Measurements from ENCODE around the gene FAM83E. TPM values are rescaled to one million over a fixed set of nuclear protein-coding genes. Genes with fewer than 3 reads are reported as not detected.

FAM83E gene
- total and polyA plus RNA-seq, 2 of the 8 experiments (the other 6 are each of a cell fraction or from before 2014, with no cell fraction given), result 1.8 to 5.3 TPM

DNA sequence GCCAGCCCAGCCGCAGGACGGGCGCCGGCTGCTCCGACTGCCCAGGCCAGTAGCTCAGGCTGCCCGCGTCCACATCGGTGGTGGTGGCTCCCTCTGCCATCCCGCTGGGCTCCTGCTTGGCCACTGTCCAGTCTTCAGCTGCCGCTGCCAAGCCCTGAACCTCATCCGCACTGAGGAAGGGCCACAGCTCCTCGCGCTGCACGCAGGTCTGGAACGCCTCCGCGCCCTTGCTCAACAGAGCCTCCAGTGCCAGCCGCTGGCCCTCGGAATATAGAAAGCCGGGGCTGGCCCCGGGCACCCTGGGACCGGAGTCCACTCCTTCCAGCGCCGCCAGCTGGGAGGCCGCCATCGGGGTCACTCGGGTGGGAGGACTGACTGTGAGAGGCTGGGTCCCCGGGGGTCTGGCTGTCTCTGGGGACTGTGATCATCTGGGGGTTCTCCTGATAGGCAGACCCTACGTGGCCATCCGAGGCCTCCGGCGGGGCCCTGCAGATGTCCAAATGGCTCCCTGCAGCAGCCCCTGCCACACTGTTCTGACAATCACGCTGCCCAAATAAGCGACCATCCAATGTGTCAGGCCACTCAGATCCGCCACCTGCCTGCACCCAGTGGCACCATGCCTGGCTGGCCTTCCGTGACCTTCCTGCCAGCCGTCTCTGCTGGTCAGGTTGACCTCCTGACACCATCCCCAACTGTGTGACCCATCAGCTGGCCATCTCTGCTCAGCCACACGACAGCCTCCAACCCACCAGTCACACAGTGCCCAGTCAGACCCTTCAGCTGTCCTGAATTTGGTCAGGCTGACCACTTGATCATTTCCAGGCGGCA lies 1.6 kb downstream of the FAM83E start:
- Histone ChIP-seq H3K36me3 (ENCODE audit: control insufficient read depth in 2 of 4, insufficient read depth in 4 of 4, low read length in 3 of 4) (peaks cover 17 to 31% (median 21%) of the 10 kb centered on the region in 4 experiments), H3K4me2 (ENCODE audit: insufficient read depth in 1 of 2, low read depth in 2 of 2, low read length in 2 of 2) (0 out of 4 replicates have a peak overlapping the region, but pooled peaks of 1 of the 2 experiments have one; percentile 1)

More for the DNA sequence above, 1.6 kb downstream of the FAM83E start:
- Histone ChIP-seq H3K79me1 (ENCODE audit: low read depth, low read length) (peaks cover 4% of the 10 kb centered on the region; the same call in 1 of the 2 replicates), H3K18ac (ENCODE audit: extremely low read depth, low read length) (no peak overlapping the region), H2BK15ac (ENCODE audit: low read length) (peak overlapping the region; percentile 88; the same call in 1 of the 2 replicates), H3K27me3 (replicated peaks in 1 of 4; ENCODE audit: control insufficient read depth in 3 of 4, extremely low read depth in 1 of 4, insufficient read depth in 3 of 4, low read length in 3 of 4) (no peaks in the 10 kb centered on the region), H4K5ac (ENCODE audit: insufficient read length, low read depth, low read length) (no peak overlapping the region), H3K9me3 (ENCODE audit: insufficient read depth in 2 of 2, low read depth in 1 of 2, low read length in 1 of 2) (no peaks in the 10 kb centered on the region), H2BK120ac (replicated peaks; ENCODE audit: low read depth, low read length) (no peak overlapping the region), H3K23me2 (ENCODE audit: low read depth, low read length) (peaks cover 4% of the 10 kb centered on the region; the same call in 1 of the 2 replicates), H3K14ac (ENCODE audit: insufficient read length) (no peak overlapping the region), H3K4ac (replicated peaks; ENCODE audit: insufficient read length, low read depth, low read length) (peak overlapping the region; percentile 99), H2AK5ac (ENCODE audit: low read depth, low read length) (peak overlapping the region; percentile 54; the same call in 1 of the 2 replicates), H3K9ac (replicated peaks in 1 of 4; ENCODE audit: extremely low read depth in 1 of 4, low read depth in 3 of 4, low read length in 3 of 4) (peak overlapping the region in 2 of 4 experiments; percentile 25 to 50; a peak in 3 of 7 replicates), H2BK5ac (ENCODE audit: low read depth, low read length) (peak overlapping the region; percentile 88), H3K79me2 (ENCODE audit: control insufficient read depth in 1 of 2, insufficient read depth in 2 of 2, low read length in 2 of 2) (peaks cover 14 to 22% of the 10 kb centered on the region in 2 experiments), H3K4me3 (ENCODE audit: extremely low read depth in 1 of 4, insufficient read depth in 2 of 4, low read depth in 3 of 4, low read length in 4 of 4) (no peak overlapping the region), H4K20me1 (replicated peaks in 1 of 2; ENCODE audit: control insufficient read depth in 1 of 2, insufficient read depth in 2 of 2, low read length in 2 of 2) (peaks cover 25 to 37% of the 10 kb centered on the region in 2 experiments), H4K8ac (ENCODE audit: extremely low read depth, insufficient read depth, low read length) (0 out of 2 replicates have a peak overlapping the region, but pooled peaks have one; percentile 54), H2AFZ (ENCODE audit: low read length) (no peak overlapping the region), H3K56ac (replicated peaks; ENCODE audit: insufficient read length, low read depth, low read length) (no peak overlapping the region), H4K91ac (replicated peaks; ENCODE audit: insufficient read length, low read length) (peak overlapping the region; percentile 71), H2BK20ac (ENCODE audit: low read length) (peak overlapping the region; percentile 61; the same call in 1 of the 2 replicates), H3K4me1 (replicated peaks in 1 of 4; ENCODE audit: control insufficient read depth in 3 of 4, insufficient read depth in 4 of 4, low read length in 3 of 4) (peaks cover 0 to 46% (median 35%) of the 10 kb centered on the region in 4 experiments; a peak in 6 of 7 replicates), H3K27ac (ENCODE audit: low read depth, low read length) (peak overlapping the region; percentile 80), H3K23ac (ENCODE audit: insufficient read length) (no peak overlapping the region), H2BK12ac (ENCODE audit: low read depth, low read length) (peak overlapping the region; percentile 90; the same call in 1 of the 2 replicates)
- ChIA-PET CTCF (ENCODE audit: partially characterized antibody) (interaction anchor here (0.7 to 7.2 kb wide), 3 partner anchors 18 to 124 kb away, joined by 3 to 37 read pairs (median 4); no protein-coding TSS in a partner anchor), POLR2A (ENCODE audit: partially characterized antibody) (interaction anchor here (0.8 to 30.9 kb wide), 15 partner anchors 1 to 151 kb away, joined by 3 to 788 read pairs (median 4); partner anchors contain the start of genes CA11, DBP, FAM83E and RPL18)
- FAIRE-seq (no peak), DNase-seq (ENCODE audit: low read depth in 1 of 2, low spot score in 2 of 2) (no peak)
- TF ChIP-seq EP300 (IDR thresholded peaks at IDR 0.05; ENCODE audit: borderline replicate concordance in 1 of 2, low read depth in 2 of 2, low read length in 2 of 2) (no peak), POLR2AphosphoS5 (IDR thresholded peaks at IDR 0.05; ENCODE audit: low read depth, low read length) (peak; percentile 89)
- WGBS, 2 experiments (ENCODE audit: extremely low coverage in 1 of 2, insufficient coverage in 1 of 2, insufficient read length in 1 of 2, insufficient replicate concordance in 2 of 2, low coverage in 1 of 2, low lambda C conversion rate in 2 of 2, missing lambda C conversion rate in 1 of 2), result 90% methylated on average over 39 of the region's 39 CpGs; no CpG with 5 or more reads in 1 of the 2 experiments
